Lower leg skin (tissue), 3 donors: ENCODE results near the gene GPR78.

Source experiments
- POLR2A ChIP-seq, 2 donors: fragments of 450-650 bp; IDR thresholded peaks; one replicate each; pipeline ENCODE4 v1.6.1; 2016 to 2017; ENCODE audit warnings: antibody characterized with exemption in 2 of 2, mild to moderate bottlenecking in 1 of 2, moderate library complexity in 1 of 2
- TF ChIP-seq, protein P1 (sequence below), 3 donors: fragments of 450-650 bp; IDR thresholded peaks; one replicate each; pipeline ENCODE4 v1.5.1; 2016; ENCODE audit warnings: antibody characterized with exemption in 3 of 3, mild to moderate bottlenecking in 3 of 3, moderate library complexity in 2 of 3

DNA sequence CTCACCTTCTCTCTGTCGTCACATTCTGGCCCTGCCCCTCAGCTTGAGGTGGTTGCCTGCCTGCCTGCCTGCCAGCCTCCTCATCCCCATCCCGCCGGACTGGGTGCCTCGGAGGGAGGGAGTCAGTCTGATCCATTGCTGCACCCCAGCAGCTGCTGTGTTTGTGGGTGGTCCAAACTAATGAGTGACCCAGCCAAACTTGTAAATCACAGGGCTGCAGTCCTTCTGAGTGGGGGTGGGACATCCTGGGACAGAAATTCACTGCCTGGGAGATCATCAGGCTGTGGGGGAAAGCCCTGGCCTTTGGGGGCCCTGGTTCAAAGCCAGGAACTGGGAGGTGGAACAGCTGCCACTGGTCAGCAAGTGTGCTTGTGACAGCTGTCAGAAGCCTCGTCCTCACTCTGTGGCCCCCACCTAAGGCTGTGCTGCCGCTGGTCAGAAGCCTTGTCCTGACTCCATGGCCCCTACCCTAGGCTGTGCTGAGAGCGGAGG lies 5.6 kb downstream of the GPR78 start:
- TF ChIP-seq, protein P1, sequence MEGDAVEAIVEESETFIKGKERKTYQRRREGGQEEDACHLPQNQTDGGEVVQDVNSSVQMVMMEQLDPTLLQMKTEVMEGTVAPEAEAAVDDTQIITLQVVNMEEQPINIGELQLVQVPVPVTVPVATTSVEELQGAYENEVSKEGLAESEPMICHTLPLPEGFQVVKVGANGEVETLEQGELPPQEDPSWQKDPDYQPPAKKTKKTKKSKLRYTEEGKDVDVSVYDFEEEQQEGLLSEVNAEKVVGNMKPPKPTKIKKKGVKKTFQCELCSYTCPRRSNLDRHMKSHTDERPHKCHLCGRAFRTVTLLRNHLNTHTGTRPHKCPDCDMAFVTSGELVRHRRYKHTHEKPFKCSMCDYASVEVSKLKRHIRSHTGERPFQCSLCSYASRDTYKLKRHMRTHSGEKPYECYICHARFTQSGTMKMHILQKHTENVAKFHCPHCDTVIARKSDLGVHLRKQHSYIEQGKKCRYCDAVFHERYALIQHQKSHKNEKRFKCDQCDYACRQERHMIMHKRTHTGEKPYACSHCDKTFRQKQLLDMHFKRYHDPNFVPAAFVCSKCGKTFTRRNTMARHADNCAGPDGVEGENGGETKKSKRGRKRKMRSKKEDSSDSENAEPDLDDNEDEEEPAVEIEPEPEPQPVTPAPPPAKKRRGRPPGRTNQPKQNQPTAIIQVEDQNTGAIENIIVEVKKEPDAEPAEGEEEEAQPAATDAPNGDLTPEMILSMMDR (IDR thresholded peaks at IDR 0.05), result no peak
- TF ChIP-seq POLR2A (IDR thresholded peaks at IDR 0.05), result no peak
